Occipital lobe (tissue), 2 donors: ENCODE measurements around the gene DYRK3. TPM values are rescaled to one million over a fixed set of nuclear protein-coding genes. Genes with fewer than 3 reads are reported as not detected.
"Not testable (repeated sequence)": the region's sequence is repeated elsewhere in the genome, so short reads cannot be mapped to it uniquely, and the experiment has no call there.

ENCODE experiments used
- DNase-seq: peaks from one replicate; lab custom pipeline; 2025; lab: John Stamatoyannopoulos, UW
- total RNA-seq: library from RNA; depleted of rRNA; stranded (reverse); fragments of >200 nt; gene quantifications from one replicate; pipeline ENCODE4 v1.2.3, GENCODE V29; 2014

DYRK3 gene
- total RNA-seq, 1 donor from 2014 or later = 18.2 TPM

GRCh38 chr1:206631085-206631509 is 4.2 kb upstream of the DYRK3 start:
- no peak for DNase-seq

DNA sequence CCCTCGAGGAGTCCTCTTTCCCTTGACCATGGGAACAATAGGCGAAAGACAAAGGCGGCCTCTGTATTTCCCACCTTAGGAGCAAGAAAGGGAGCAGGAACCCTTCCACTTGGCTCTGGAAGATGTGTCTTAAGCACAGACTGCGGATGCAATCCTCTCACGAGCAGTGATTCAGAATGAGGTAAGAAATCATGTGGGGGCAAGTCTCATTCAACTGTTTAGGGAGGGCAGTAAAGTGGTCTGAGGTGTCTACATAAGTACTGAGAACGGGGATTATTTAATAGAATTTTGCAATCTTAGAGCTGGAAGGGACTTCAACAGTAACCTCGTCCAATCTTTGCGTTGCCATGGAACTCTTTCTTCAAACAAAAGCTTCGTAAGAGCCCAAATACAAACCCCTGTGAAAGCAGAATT is 1.6 kb upstream of the DYRK3 start:
- DNase-seq = no peak

GRCh38 chr1:206634365-206635079 is 814 bp upstream of the DYRK3 start:
- peak; percentile 66 for DNase-seq

- no peak for DNase-seq
Measured at GRCh38 chr1:206635978-206636345, 626 bp downstream of the DYRK3 start.

DNA sequence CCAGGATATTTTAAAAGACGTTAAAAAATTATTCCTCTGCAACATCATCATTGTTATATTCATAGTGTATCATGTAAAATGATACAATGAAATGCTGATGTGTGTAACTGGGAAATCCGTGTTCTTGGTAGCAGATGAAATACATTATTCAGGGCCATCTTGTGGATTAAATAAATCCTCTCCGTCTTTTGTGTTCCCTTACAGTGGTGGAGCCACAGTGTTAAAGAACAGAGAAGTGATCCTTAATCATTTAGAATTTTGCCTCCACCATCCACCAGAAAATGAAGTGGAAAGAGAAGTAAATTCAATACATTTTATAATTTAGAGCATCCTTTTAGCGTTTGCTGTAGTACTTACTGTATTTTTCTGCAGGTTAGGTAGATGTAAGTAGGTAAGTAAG is 1.3 kb downstream of the DYRK3 start:
- no peak for DNase-seq

GRCh38 chr1:206637605-206638004 is 2.3 kb downstream of the DYRK3 start:
- DNase-seq = no peak

DNA sequence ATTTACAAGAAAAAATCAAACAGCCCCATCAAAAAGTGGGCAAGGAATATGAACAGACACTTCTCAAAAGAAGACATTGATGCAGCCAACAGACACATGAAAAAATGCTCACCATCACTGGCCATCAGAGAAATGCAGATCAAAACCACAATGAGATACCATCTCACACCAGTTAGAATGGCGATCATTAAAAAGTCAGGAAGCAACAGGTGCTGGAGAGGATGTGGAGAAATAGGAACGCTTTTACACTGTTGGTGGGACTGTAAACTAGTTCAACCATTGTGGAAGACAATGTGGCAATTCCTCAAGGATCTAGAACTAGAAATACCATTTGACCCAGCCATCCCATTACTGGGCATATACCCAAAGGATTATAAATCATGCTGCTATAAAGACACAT is 6.7 kb downstream of the DYRK3 start:
- DNase-seq = not testable (repeated sequence)

DNA sequence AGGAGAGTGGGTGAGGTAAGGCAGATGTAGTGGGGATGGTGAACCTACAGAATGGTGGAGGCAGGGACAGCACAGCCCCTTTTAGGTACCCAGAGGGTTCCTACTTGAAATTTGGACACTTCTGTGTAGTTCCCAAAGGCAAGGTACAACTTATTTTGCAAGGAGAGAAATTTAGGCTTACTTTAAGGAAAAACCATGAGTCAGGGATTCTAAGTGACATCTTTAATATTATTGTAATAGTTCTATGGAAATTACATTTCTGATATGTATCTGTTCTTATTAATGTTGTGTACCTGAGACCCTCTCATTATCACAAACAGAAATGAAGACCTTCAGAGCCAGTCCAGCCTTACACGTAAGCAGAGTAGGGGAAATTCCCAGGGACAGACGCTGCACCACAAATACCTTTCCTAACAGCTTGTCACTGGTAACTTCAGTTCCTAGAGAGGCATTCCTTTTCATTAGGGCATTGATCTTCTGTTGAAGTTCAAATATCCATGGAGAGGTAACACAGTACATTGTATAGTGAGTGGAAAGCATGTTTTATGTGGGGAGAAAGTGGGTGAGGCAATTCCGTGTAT is 7.9 kb downstream of the DYRK3 start:
- no peak for DNase-seq

DNA sequence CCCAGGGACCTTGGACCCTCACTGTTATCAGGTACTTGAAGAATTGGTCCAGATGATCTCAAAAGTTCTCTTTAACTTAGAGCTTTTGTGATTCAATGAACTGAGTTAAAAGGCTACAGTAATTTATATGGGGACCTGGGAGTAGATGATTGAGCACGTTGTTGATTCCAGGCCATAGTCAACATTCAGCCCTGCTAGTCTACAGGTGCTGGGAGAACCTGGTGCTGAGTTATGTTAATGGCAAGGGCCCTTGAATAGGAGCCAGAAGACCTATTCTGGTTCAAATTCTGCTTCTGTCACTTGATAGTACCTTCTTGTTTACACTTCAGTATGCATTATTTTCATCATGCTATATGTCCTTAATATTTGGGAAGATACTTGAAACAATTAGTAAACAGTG is 11.2 kb downstream of the DYRK3 start:
- no peak for DNase-seq

DNA sequence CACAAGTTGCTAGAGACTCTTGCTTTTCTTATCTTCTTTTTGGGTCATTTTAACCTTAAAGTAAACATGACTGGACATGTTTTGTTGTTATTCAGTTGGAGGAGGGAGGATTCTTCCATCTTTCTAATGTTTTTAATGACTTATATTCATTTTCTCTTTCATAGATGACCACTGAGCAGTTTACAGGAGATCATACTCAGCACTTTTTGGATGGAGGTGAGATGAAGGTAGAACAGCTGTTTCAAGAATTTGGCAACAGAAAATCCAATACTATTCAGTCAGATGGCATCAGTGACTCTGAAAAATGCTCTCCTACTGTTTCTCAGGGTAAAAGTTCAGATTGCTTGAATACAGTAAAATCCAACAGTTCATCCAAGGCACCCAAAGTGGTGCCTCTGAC is 11.9 kb downstream of the DYRK3 start:
- DNase-seq = no peak

DNA sequence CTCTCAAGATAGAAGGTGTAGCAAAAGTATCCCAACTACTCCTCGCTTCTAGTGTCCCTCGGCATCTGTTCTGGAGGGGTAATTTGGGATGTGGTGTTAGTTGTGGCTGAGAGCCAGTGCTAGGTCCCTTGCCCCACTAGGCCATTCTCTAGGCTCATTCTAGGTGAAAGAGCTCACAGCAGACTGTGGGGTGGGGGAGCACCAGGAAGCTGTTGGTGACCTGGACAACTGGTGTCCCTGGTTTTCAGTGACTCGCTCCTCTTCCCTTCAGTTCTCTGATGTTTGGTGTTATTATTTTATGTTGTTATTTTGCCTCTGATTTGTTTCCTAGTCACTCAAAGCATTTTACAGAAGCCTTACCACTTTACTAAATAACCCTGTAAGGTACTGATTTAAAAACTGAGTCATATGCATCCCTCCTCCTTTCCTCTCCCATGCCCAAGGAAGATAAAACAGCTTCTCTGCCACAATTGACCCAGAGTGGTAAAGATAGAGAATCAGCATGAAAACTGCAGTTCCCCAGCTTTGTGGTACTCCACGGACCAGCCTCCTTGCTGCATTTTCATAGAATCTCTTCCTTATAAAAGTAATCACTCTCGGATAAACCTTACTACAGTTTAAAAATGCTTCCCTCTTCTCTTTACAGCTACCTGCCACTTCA is 14.1 kb downstream of the DYRK3 start:
- no peak for DNase-seq

DNA sequence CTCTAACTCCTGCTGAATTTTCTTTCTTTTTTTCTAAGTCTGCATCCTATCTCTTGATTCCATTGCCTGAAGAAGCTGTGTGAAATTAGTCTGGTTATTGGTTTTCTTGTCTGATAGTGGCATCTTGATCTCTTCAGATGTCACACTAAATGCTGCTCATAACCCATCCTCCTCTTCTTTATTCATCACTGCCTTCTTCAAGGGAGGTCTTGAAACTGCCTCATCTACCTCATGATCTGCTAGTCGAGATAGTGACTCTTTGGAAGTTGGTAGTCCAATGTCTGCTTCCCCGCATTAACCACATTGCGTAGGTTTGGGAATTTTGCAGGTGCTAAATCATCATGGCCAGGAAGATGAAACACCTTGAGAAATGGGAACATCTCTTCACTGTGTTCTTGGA is 15.7 kb downstream of the DYRK3 start:
- DNase-seq = no peak

DNA sequence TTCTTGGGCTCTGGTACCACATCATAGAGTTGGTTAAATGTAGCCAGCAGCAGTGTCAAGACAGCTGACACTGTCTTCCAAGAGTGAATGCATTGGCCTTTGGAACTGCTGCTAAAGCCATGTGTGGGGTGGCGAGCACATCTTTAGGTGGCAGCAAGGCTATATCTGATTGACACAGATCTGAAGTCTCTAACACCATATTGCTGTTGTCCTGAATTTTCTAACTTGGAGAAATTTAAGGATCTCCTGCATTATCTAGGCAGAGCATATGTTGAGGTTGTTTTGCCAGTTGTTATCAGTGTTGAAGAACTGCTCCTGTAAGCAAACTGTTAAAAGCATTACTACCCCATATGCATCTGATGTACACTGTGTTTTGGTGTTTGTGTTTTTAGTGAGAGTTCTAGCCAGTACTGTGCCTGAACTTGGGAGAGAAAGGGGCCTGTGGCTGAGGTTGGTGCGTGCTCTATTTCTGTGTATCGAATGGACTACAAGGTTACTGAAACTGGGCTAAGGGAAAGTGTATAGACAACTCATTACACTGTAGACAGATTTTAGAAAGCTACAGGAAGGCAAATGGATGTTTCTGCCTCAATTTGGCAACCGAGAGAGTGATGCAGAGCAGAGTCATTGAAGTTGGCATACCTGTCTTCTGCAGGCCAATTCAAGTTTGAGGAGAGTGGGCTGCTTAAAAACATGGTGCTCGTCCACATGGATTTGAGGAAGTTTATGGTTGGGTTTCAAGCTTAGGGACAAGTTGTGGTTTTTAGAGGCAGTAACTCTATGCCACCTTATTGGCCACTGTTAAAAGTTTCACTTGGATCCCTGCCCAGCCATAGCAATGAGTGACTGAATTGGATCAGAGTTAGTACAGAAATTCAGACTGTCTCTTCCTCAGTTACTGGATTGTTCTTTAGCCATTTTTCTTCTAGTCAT is 16.9 kb downstream of the DYRK3 start:
- no peak for DNase-seq

- DNase-seq = no peak
Measured at GRCh38 chr1:206653715-206654459, 18.6 kb downstream of the DYRK3 start.

DNA sequence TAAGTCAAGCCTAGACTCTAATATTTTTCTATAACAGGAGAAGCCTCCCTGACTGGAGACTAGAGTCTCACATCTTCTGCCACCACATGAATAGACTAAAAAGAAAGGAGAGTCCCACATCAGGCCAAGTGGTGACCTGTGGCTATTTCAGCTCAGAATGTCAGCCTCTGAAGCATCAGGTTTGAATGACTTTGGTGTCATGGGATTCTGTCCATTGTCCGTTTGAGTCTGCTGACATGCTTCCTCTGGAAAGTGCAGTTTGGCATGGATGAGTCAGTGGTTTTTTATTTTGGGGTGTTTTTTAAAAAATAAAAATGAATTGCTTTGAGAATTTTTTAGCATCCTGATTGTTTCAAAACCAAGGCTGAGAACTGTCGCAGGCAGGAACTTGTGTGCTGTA is 19.5 kb downstream of the DYRK3 start:
- no peak for DNase-seq

DNA sequence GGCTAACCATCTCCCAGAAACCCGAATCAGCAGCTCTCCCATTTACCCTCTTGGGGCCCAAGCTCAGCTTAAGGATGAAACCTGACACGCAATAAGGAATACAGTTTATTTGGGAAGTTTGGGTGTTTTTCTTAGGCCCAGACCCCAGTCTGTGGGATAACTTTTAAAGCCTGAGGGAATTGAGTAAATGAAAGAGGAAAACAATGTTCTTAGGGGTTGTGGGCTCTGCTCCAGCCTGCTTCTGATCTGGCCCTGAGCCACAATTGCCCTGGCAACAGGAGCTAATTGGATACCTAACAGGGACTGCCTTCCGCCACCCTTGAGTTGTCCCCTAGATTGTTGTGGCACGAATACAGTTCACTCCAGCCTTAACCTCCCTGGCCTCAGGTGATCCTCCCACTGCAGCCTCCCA is 20.1 kb downstream of the DYRK3 start:
- no peak for DNase-seq

- no peak for DNase-seq
Measured at GRCh38 chr1:206656936-206657335, 21.6 kb downstream of the DYRK3 start.

- DNase-seq = no peak
Measured at GRCh38 chr1:206657751-206658150, 22.4 kb downstream of the DYRK3 start.

- DNase-seq = no peak
Measured at GRCh38 chr1:206658264-206658980, 23.1 kb downstream of the DYRK3 start.

GRCh38 chr1:206658981-206659273 is 23.6 kb downstream of the DYRK3 start:
- no peak for DNase-seq

GRCh38 chr1:206660136-206660535 is 24.8 kb downstream of the DYRK3 start:
- DNase-seq = no peak
